Left renal cortex interstitium (tissue), 4 donors: ENCODE data around the gene CYP4A22. TPM values are rescaled to one million over a fixed set of nuclear protein-coding genes. Genes with fewer than 3 reads are reported as not detected.
A peak's percentile ranks its signal among the peaks of the same experiment; 100 is the strongest.
"Not testable (repeated sequence)": the region's sequence is repeated elsewhere in the genome, so short reads cannot be mapped to it uniquely, and the experiment has no call there.

Source experiments
- DNase-seq, 4 donors: peaks; one replicate each; pipeline ENCODE4 v3.0.0-alpha.2; 2013; ENCODE audit warnings: low read depth in 4 of 4, low spot score in 2 of 4, missing footprints in 1 of 4
- polyA plus RNA-seq, 4 donors: library from polyadenylated mRNA; unstranded; fragments of 120-200 nt; gene quantifications; one replicate each; pipeline ENCODE4 v1.2.1, GENCODE V29; 2013; ENCODE audit not compliant: insufficient read length in 4 of 4

Gene CYP4A22
- polyA plus RNA-seq, 4 donors = 4.8 to 8.5 (median 6.4) TPM

- not testable (repeated sequence) for DNase-seq
Measured at GRCh38 chr1:47149162-47149561, 11.9 kb downstream of the CYP4A22 start.

- DNase-seq = not testable (repeated sequence)
Measured at GRCh38 chr1:47156457-47156856, 19.2 kb downstream of the CYP4A22 start.

- not testable (repeated sequence) for DNase-seq
Measured at GRCh38 chr1:47157957-47158356, 20.7 kb downstream of the CYP4A22 start.

- DNase-seq = no peak
Measured at GRCh38 chr1:47160716-47161115, 23.5 kb downstream of the CYP4A22 start.

- DNase-seq = no peak
Measured at GRCh38 chr1:47161298-47162040, 24.2 kb downstream of the CYP4A22 start.

- no peak for DNase-seq
Measured at GRCh38 chr1:47164552-47164951, 27.3 kb downstream of the CYP4A22 start.

GRCh38 chr1:47172782-47173181 lies 35.5 kb downstream of the CYP4A22 start:
- no peak for DNase-seq

GRCh38 chr1:47174656-47175020 lies 37.4 kb downstream of the CYP4A22 start:
- no peak for DNase-seq

- DNase-seq = no peak
Measured at GRCh38 chr1:47175227-47175934, 38.1 kb downstream of the CYP4A22 start.

- DNase-seq = no peak
Measured at GRCh38 chr1:47178020-47178419, 40.8 kb downstream of the CYP4A22 start.

- no peak for DNase-seq
Measured at GRCh38 chr1:47178654-47179016, 41.4 kb downstream of the CYP4A22 start.

- peak; percentile 75 to 87 (median 80) for DNase-seq
Measured at GRCh38 chr1:47179017-47179987, 42.1 kb downstream of the CYP4A22 start.

GRCh38 chr1:47179988-47180563 lies 42.8 kb downstream of the CYP4A22 start:
- DNase-seq = no peak

- DNase-seq = no peak
Measured at GRCh38 chr1:47180603-47181094, 43.4 kb downstream of the CYP4A22 start.

- no peak for DNase-seq
Measured at GRCh38 chr1:47181095-47181954, 44.1 kb downstream of the CYP4A22 start.

GRCh38 chr1:47181955-47182675 lies 44.9 kb downstream of the CYP4A22 start:
- no peak for DNase-seq

GRCh38 chr1:47182676-47183235 lies 45.5 kb downstream of the CYP4A22 start:
- no peak for DNase-seq

GRCh38 chr1:47183308-47184089 lies 46.3 kb downstream of the CYP4A22 start:
- no peak for DNase-seq
